Mucosa of gallbladder (tissue), 1 donor: ENCODE measurements around the gene LIPA. TPM values are rescaled to one million over a fixed set of nuclear protein-coding genes. Genes with fewer than 3 reads are reported as not detected.
"Not testable (repeated sequence)": the region's sequence is repeated elsewhere in the genome, so short reads cannot be mapped to it uniquely, and the experiment has no call there.

ENCODE experiments used
- DNase-seq: peaks from one replicate; pipeline ENCODE4 v3.0.0-alpha.2; 2020; ENCODE audit warnings: low spot score
- total RNA-seq: library from RNA; stranded (reverse); gene quantifications from one replicate; pipeline ENCODE4 v1.2.1, GENCODE V29; 2021
- donor health status: DM: no; HTN: no; CAD: no.

The LIPA gene
- total RNA-seq, 1 donor from 2014 or later: 62.0 TPM

DNA sequence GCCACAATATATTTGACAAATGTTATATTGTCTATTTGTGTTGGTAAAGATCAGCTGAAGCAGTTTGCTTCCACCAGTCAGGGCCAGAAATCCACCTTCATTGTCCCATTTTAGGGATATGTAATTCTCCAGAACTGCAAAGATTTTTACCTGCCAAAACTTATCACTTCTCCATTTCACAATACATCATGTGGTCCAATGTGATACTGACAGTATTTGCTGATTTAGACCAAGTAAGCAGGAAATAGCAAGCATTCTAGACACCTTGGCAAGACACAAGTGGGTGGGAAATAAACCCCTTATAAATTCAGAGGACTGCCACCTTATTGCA, 18.5 kb upstream of the LIPA start:
- DNase-seq: no peak

DNA sequence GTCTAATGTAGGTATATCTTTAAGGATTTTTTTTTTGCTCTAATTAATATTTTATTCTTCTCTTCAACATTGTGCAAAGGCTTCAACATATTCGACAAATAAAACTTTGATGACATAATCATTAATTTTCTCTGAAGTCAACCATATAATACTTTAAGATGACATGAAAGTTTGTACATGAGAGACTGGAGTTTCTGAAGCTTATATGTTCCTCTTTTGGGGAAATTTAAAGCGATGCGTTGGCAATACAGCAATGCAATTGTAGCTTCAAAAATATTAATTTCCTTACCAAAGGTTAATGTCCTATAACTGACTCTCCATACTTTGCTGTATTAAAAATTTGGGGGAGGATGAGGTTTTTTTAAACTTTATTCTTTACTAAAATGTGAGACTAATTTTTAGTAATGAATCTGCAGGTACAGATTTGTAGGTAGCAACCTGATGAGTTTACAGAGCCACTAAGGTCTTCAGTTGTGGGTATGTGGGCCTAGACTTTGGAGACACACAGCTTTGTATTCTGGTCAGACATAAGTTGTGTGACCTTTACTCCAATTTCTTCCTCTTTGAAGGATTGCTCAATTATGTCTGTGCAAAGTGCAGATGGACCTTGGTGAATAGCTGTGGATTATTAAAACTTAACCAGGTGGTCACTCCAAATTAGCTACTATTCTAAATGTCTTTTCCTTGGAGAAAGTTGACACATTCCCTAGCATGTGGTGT, 18.0 kb upstream of the LIPA start:
- DNase-seq: no peak

DNA sequence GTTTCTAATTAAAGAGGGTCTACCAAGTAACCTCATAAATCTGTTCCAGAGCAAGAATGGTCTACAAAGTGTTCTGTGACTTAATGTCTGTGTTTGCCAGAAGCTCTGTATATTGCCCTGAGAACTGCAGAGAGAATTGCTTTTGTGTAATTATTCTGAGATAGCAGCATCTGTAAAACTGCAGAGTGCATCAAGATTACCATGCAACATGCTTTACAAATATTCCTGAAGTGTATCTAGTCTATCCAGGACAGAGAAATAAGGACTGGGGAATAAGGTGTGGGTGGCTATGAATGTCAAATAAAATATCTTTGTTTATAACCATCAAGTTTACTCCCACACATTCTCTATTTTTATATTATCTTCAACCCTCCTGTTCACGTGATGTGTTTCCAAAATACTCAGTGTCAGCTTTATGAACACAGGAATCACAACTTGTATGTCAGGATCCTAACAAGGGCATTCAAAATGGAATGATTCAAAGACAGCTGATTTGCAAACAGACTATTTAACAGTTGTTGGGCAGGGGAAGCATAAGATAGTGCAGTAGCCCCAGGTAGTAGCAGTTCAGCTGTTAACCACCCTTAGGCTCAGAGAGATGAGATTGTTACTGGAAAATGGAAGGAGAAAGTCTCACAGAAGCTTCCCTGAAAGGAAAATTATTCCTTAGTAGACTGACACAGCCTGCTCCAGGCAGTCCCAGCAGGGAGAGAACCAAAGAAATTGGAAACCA, 15.3 kb upstream of the LIPA start:
- no peak for DNase-seq

DNA sequence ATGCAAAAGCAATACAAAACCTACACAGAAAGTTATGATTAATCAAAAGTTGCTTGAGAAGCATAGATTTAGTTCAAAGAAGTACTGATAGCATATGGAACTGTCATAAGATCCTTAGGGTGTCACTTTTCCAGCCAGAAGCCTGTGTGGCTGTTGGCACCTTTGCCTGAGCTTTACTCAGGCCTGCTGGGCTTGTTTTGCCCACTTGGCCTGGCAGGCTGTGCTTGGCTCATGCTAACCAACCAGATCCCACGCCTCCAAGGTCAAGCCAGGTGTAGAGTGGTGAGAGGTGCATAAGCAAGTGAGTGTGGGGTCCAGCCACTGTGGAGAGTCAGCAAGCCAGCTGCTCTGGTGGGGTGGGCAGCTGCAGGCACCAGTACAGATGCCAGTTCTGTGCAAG, 12.0 kb upstream of the LIPA start:
- no peak for DNase-seq

DNA sequence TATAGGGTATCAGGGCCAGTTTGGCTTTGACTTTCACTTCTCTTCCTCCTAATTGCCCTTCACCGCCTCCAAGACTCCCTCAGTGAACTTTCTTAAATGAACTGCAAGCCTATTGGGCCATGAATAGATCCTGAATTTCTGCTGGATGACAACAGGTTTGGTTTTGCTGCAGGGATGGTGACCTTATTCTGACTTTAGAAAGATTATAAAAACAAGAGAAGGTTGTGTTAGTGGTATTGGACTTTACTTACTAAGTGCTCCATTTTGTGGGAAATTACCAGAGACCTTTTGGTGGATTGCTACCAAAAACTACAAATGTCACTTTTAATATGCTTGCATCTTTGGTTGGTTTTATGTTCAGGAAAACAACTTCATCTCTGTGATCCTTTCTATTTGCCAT, 11.5 kb upstream of the LIPA start:
- DNase-seq: no peak

DNA sequence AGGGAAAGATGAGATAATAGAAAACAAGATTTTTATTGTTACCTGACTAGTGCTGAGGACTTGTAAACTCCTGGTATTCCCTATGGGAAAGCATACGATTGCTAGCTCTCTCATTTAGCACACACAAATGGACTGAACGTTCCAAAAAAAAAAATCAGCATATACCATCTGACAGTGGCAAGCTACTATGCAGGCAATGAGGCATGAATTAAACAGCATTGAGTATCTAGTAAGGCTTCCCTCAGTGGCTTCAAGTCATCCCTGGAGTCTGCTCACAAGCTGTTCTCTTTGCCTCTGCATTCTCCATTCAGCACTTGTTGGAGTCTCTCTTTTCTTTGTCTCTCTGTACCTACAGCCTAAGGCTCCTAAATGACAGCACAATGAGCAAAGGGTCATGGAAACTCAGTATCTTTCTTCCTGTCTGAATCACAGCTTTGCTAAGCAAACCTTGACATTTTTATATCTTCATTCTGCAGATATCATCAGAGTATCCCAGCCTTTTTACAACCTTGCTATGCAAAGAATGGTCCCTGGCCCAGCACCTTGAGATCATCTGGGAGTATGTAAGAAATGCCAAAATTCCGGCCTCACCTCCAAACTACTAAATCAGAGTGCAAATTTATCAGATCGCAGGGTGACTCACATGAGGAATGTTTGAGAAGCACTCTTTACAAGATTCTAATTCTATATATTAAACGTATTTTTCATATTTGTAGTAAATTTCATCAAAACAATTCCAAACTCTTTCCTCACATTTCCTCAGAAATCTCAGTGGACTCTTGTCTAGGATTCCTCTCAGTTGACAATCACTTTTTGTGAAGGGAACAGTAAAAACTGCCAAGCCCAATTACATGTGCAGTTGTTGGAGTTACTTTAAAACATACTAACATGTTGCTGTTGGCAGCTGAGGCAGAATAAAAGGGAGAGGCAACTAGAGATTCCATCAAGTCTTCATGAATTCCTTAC, 10.8 kb upstream of the LIPA start:
- DNase-seq: no peak

DNA sequence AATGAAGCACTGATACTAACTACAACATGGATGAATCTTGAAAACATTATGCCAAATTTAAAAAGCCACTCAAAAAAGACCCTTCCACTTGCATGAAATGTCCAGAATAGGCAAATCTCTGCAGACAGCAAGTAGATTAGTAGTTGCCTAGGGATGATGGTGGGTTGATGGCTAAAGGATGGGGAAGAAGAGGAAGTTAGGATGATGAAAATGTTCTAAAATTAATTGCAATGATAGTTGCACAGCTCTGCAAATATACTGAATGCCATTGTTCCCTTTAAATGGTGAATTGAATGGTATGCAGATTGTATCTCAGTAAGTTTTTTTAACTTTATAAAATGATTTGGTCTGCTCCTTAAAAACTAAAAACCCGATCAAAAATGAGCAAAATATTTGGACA, 7.3 kb upstream of the LIPA start:
- DNase-seq: no peak

DNA sequence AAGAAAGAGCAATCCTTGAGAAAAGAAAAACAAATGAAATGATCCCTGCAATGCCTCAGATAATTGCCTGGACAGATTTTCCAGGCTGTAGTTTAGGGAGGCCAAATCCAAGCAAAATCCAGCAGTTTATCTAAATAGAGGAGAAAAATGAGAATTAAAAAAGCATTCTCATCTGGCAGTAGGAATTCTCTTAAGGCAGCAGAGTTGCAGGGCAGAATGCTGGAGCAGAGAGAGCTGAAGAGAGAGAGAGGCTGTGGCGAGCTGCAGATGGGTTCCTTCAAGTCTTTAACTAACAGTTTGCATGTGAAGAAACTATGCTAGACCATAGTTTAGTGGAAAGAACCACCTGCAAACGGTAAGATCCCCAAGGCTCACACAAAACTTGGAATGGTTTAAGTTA, 6.0 kb upstream of the LIPA start:
- DNase-seq: no peak

DNA sequence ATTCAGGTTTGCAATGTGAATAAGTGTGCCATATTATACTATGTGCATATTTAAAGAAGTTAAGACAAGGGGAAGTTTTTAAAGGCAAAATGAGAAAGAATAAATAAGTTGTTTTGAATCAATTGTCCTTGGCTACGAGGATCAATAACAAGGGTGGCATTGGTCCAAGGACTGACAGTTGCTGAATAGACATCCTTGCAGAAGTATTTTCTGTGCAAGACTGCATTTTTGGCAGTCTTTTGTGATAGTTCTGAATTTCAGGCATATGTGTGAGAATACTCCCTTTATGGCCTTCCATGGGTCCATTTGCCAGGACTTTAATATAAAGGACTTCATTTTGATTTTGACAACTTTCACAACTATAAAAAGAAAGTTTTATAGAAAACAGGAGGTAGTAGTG, 5.4 kb upstream of the LIPA start:
- DNase-seq: no peak

DNA sequence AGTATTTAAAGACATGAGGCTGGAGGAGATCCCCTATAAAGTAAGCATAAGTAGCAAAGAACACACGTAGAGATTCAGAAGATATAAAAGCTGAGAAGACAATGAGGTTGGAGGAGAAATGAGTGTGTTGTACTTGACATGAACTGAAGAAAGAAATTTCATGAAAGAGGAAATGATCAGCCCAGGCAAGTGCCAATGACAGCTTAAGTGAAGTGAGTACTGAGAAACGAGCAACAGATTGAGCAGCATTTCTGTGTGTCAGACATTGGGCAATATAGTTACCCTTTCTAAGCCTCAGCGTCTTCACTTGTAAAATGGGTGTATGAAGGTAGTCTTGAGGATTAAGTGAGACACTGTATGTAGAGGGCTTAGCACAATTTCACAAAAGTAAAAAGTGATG, 4.8 kb upstream of the LIPA start:
- no peak for DNase-seq

DNA sequence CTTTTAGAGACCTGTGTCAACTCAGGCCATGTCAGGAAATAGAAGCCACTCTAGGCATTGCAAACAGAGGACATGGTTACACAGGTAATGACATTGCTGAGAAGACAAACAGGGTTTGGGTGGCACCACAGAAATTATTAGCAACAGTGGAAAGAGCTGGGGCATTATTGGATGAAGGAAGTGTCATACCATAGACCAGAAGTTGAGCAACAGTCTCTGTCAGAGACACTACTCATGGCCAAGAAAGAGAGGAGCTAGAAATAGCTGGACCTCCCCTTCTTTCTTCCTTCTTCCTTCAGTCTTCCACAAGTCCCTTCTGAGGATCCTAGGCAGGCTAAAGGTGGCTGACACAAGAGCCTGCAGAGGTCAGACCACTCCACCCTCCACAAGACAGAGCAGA, 4.2 kb upstream of the LIPA start:
- DNase-seq: no peak

DNA sequence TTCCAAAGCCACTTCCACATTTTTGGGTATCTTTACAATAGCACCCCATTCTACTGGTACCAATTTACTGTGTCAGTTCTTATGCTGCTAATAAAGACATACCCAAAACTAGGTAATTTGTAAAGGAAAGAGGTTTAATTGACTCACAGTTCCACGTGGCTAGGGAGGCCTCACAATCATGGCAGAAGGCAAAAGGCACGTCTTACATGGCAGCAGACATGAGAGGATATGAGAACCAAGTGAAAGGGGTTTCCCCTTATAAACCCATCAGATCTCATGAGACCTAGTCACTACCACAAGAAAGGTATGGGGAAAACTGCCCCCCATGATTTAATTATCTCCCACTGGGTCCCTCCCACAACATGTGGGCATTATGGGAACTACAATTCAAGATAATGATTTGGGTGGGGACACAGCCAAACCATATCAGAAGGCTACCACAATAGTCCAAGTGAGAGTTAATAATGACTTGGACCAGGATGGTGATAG, 3.6 kb upstream of the LIPA start:
- not testable (repeated sequence) for DNase-seq

DNA sequence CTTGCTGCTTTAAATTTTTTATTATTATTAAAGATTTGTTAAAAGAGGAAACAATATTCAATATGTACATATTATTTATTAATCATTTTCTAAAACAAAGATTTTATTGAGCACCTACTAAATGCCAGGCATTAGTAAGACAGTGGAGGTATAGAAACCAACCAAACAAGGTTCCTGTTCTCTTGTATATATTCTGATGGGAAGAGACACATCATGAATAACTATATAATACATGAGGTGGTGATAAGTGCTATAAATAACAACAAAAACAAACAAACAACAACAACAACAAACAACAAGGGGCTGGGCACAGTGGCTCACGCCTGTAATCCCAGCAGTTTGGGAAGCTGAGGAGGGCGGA, 630 bp upstream of the LIPA start:
- DNase-seq: no peak

DNA sequence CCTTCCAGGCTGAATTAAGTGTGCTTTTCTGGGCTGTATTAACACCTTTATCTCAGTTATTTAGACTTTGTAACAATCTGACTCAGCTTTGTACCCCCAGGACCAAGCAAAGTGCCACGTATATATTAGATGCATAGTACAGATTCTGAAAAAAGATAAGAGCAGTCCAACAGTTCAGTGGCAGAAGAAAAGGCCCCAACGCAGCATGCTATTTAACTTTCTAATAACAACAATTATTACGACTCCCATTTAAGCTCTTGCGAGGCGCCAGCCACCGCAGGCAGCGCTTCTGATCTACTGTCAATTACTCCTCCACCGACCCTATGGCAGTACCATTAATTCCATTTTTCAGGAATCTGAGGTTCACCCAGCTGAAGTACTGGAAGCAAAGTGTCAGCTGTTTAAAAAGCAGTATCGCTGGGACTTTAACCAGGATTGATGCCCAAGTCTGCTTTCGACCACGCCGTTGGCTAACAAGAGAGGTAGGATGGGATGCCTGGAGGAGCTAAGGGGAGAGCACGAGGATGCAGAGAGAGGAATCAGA, 638 bp downstream of the LIPA start:
- DNase-seq: no peak

DNA sequence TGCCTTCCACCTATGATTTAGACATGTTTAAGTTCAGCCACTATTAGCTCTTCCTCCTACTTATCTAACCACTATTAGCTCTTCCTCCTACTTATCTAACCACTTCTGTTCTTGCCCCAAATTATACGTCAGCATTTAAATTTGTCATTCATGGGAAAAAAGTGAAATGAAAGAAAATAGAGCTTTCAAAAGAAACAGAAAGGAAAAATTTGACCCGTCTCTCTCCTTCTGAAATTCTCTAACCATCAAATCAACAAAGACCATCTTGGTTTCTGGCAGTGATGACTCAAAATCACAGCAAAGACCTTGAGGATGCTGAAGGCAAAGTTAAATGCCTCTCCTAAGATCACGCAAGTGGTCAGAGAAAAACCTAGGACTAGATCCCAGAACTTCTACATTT, 2.6 kb downstream of the LIPA start:
- no peak for DNase-seq

DNA sequence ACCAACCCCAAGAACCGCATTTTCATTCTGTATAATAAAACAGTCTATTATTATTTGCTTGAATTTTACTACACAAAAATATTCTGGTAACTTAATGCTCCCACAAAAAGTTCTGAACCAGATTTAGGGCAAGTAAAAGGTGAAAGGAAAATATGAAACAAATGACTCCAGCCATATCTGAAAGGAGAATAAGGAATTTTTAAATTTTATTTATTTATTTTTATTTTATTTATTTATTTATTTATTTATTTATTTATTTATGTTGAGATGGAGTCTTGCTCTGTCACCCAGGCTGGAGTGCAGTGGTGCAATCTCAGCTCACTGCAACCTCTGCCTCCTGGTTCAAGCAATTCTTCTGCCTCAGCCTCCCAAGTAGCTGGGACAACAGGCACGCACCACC, 4.0 kb downstream of the LIPA start:
- DNase-seq: not testable (repeated sequence)

DNA sequence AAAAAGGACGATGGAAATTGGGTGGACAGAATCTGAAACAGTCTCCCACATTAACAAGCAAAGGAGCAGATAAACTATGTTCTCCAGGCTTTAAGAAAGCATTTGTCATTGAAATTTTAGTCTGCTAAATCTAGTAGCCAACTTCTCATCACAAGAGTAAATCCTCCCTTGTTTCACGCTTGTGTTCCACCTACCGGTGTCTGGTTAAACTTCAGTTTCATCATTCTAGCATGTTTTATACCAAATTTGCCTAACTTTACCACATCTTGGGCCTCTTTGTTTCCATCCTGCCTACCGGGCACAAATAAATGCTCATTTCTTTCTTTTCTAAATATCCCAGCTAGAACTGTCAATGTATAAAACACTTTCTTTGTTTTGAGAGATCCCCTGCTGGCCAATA, 5.8 kb downstream of the LIPA start:
- DNase-seq: no peak

DNA sequence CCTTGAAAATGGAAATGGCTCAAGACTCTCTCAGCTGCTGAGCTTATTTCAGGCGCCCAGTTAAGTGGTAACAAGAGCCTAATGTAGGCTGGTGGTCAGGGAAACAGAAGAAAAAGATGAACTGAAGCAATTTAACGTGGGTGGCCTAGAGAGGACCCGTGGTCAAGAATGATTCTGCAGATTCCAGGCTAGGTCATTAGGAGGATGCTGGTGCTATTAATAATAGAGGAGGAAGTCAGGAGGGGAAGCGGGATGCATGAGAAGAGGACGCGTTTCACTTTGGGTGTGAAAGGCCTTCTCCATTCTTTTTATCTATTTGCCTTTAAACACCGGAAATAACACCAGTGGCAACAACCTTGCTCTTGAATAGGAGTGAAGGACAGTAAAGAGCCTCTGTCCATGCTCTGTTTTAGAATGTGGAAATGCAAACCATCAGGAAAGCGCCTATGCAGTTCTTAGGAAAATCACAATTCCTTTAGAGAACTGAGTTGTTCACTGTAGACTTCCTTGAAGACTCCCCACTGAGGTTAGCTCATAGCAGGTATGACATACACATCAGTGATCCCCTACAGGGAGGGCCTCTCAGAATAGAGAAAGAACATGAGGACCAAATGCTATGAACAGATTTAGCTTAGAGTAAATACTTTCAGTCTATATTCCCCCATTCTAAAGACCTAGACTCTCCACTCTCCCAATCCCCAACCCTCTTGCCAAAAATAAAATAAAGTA, 8.6 kb downstream of the LIPA start:
- DNase-seq: no peak

DNA sequence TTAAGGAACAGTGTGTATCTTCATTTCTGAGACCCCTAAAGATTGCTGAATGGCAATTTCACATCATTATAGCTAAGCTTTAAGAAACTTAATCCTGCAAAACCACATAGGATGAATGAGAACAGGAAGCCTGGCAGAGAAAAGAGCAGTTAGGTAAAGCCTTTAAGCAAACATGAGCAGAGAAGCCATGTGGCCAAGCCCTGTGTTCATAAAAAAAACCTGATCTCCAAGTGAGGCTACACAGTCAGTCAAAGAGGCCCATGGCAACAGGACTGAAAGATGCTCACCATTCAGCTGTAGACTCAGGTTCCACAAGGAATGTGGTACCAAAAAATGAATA, 9.3 kb downstream of the LIPA start:
- DNase-seq: no peak

DNA sequence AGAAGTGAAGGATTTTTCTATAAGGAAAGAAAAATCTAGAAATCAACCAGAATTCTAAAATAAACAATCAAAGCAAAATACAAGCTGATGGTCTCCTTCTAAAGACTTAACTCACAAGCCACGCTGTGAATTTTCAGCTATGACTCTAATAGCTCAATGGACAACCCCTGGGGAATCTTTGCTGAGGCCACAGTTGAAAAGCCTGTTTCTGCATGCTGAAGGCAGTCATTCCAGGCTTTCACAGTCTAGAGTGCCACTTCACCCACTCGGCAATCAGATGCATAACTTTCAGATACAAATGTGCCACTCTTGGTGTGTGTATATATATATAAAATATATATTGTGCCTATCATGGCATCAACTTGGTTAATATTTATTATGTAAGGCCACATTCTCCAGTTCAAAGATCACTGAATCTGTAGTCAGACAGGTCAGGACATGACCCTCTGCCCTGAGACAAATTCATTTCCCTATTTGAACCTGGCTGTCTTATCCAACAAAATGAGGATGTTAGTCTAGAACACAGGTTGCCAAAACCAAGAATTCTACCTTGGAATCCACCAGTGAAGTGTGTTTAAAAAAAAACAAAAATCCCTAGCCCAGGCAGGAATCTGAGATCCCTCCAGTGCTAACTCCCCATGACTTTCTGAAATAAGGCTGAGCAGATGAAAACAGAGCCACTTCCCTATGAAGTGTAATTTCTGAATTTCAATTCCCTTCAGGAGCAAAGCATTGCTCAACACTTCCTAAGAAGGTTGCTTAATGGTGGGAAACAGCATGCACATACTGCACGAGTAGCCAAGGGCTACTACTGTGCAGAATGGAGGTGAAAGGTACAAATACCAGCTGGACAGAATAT, 9.9 kb downstream of the LIPA start:
- DNase-seq: no peak

DNA sequence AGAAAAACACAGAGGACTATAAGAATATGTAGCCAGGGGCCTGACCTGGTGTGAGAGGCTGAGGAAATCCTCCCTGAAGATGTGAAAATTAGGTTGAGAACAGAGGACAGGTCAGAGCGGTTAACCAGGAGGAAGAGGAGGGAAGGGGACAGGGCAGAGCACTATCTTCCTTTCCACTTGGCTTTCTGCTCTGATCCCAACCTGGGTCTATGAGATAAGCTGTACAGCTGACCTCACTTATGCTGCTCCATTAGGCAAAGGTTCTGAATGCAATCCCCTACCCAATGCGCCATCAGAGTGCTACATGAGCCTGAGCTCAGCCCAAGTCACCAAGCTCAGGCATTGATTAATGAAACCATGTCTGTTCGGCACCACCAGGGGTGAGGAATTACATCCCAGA, 10.5 kb downstream of the LIPA start:
- DNase-seq: no peak
